NCI-H1092 treated with DMSO at 0.1 percent for 48 hours (cell line): ENCODE results near the gene COPG2.

Experiments
- DNase-seq: peaks from one replicate; lab custom pipeline; 2025; lab: John Stamatoyannopoulos, UW

Gene COPG2

DNA sequence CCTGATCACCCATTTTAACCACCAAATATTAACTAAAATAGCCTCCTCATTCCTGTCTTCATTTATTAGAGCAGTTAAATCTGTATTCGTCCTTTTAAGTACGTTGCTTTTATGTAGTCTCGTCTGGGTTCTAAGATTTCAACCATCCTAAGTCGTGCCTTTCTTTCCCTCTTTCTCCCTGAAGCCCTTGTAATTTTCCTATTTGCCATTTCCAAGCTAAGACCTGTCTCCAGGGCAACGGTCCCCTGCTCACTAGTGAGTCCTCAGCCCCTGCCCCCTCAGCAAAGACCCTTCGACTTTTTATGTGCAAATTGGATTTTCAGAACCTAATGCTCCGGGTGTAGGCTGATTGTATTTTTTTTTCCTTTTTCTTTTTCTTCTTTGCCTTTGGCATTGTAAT, 192.8 kb downstream of the COPG2 start:
- DNase-seq, result peak; percentile 93

GRCh38 chr7:130473876-130474275, 194.7 kb downstream of the COPG2 start:
- peak; percentile 74 for DNase-seq

DNA sequence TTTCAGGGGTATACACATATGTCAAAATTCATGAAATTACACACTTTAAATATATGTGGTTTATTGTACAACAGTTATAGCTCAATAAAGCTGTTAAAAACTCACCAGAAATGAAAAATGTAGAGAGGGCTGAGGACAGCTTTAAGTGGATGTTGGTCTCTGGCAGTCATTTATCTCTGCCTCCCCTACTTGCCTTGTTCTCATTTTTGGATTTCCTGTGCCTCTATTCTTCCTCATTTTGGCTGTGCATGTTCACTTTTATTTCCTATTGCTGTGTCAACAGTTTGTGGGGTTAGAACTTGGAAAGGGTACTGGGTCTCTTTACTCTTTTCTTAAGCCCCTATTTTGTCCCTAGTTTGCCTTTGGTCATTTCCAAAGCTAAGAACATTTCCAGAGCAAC, 195.3 kb downstream of the COPG2 start:
- DNase-seq, result no peak

- DNase-seq, result no peak
Observed at GRCh38 chr7:130471974-130472373, 196.6 kb downstream of the COPG2 start.

GRCh38 chr7:130468612-130469011, 199.9 kb downstream of the COPG2 start:
- no peak for DNase-seq

DNA sequence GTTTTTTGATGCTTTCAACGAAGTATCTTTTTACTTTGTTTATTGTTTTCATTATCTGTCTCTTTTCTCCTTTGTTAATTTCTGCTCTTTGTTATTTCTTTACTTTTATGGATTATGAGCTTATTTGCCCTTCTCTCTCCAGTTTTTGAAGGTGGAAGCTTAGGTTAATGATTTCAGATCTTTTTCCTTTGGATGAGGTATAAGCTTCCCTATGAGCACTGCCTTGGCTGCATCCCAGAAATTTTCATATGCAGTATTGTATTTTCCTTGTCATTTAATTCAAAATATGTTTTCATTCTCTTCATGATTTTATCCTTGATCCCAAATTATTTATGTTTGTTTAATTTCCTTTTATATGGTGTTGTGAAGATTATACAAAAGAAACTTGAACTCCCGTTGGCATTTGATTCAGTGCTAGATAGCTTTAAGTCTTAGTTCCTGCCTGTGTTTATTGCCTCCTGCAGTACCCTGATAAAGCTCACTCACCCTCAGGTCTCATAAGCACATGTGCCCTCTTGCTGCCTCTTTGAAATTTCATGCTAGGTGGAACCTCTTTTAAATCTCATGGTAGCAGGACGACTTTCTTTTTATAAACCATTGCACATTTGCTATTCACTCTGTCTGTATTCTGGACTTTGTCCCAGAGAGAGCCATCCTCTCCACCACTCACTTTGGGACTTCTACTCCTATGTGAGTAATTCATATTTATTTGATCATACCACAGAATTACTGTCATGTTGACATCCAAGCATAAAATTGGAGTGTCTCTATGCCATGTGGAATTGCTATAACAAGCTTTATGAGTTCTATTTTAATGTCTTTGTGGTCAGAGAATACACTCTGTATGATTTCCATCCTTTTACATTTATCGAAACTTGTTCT, 204.8 kb downstream of the COPG2 start:
- DNase-seq, result peak; percentile 30

- no peak for DNase-seq
Observed at GRCh38 chr7:130461272-130461671, 207.3 kb downstream of the COPG2 start.

DNA sequence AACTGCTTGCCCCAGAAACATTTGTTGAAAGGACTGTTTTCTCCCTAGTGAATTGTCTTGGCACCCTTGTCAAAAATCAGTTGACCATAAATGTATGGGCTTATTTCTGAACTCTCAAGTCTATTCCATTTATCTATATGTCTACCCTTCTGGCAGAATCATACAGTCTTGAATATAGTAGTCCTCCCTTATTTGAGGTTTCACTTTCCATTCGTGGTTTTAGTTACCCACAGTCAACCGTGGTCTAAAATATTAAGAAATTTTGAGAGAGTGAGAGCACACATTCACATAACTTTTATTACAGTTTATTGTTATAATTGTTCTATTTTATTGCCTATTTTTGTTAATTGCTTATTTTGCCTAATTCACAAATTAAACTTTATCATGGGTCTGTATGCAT, 210.3 kb downstream of the COPG2 start:
- DNase-seq, result no peak
